Keratinocyte (primary cell): Measurements from ENCODE around the gene SCPEP1. TPM values are rescaled to one million over a fixed set of nuclear protein-coding genes. Genes with fewer than 3 reads are reported as not detected.
A peak's percentile ranks its signal among the peaks of the same experiment; 100 is the strongest.

Source experiments
- DNase-seq: peaks from one replicate; pipeline ENCODE4 v3.0.0-alpha.2; 2011; ENCODE audit warnings: low read depth, missing footprints, low spot score
- FAIRE-seq: peaks from 2 replicates; lab custom pipeline; 2011; peaks lifted over from hg19 to GRCh38; lab: Jason Lieb, UNC
- H2AFZ ChIP-seq: 2 replicates; pipeline ENCODE4 v1.6.0; 2012; ENCODE audit warnings: low read length, control low read depth, inconsistent platforms; ENCODE audit not compliant: control insufficient read depth
- H3K27ac ChIP-seq: 2 replicates; pipeline ENCODE4 v1.5.1; 2011; ENCODE audit warnings: low read length; ENCODE audit not compliant: control insufficient read depth, insufficient read depth
- H3K27me3 ChIP-seq: 3 replicates; pipeline ENCODE4 v1.6.0; 2011; ENCODE audit warnings: low read length; ENCODE audit not compliant: control insufficient read depth, insufficient read depth; ENCODE audit errors: extremely low read depth
- H3K36me3 ChIP-seq, 2 experiments: 2 replicates in 1 of 2; 3 replicates in 1 of 2; pipeline ENCODE4 v1.5.1; 2011; ENCODE audit warnings: low read length in 2 of 2, mild to moderate bottlenecking in 1 of 2; ENCODE audit not compliant: control insufficient read depth in 2 of 2, insufficient read depth in 2 of 2; ENCODE audit errors: extremely low read depth in 1 of 2
- H3K4me1 ChIP-seq: 3 replicates; pipeline ENCODE4 v1.5.1; 2011; ENCODE audit warnings: low read length; ENCODE audit not compliant: control insufficient read depth, insufficient read depth; ENCODE audit errors: extremely low read depth
- H3K4me2 ChIP-seq: 3 replicates; pipeline ENCODE4 v1.6.0; 2011; ENCODE audit warnings: low read depth, low read length; ENCODE audit not compliant: control insufficient read depth, insufficient read depth; ENCODE audit errors: extremely low read depth
- H3K4me3 ChIP-seq, 3 experiments: fragments of 200-600 bp in 1 of 3; sonication (generic) in 1 of 3; 2 replicates in 2 of 3; 3 replicates in 1 of 3; pipeline ENCODE4 v1.5.1; 2011 to 2016; ENCODE audit warnings: low read length in 3 of 3, mild to moderate bottlenecking in 3 of 3, control low read depth in 2 of 3, inconsistent platforms in 1 of 3, low read depth in 1 of 3, mixed read lengths in 1 of 3, mixed run types in 1 of 3, moderate library complexity in 1 of 3; ENCODE audit not compliant: control insufficient read depth in 2 of 3, insufficient read depth in 2 of 3; ENCODE audit errors: extremely low read depth in 1 of 3
- H3K79me2 ChIP-seq: 2 replicates; pipeline ENCODE4 v1.6.0; 2012; ENCODE audit warnings: low read length; ENCODE audit not compliant: control insufficient read depth, insufficient read depth
- H3K9ac ChIP-seq: 3 replicates; pipeline ENCODE4 v1.6.0; 2011; ENCODE audit warnings: low read length; ENCODE audit not compliant: control insufficient read depth, insufficient read depth; ENCODE audit errors: extremely low read depth
- H3K9me1 ChIP-seq: 3 replicates; pipeline ENCODE4 v1.6.0; 2011; ENCODE audit warnings: low read length; ENCODE audit not compliant: control insufficient read depth, insufficient read depth; ENCODE audit errors: extremely low read depth
- H3K9me3 ChIP-seq: 2 replicates; pipeline ENCODE4 v1.5.1; 2012; ENCODE audit warnings: low read depth, low read length; ENCODE audit not compliant: control insufficient read depth
- H4K20me1 ChIP-seq: 3 replicates; pipeline ENCODE4 v1.6.0; 2011; ENCODE audit warnings: low read length; ENCODE audit not compliant: control insufficient read depth, insufficient read depth; ENCODE audit errors: extremely low read depth
- CTCF ChIP-seq, 3 experiments: IDR thresholded peaks in 1 of 3; conservative IDR thresholded peaks in 1 of 3; optimal IDR thresholded peaks in 1 of 3; 2 replicates in 2 of 3; 3 replicates in 1 of 3; pipeline versions ENCODE3 to v1.5.1; 2011; ENCODE audit warnings: low read length in 3 of 3, mild to moderate bottlenecking in 3 of 3, moderate library complexity in 2 of 3, control low read depth in 1 of 3, inconsistent platforms in 1 of 3; ENCODE audit not compliant: insufficient read depth in 2 of 3; ENCODE audit errors: extremely low read depth in 1 of 3
- EZH2 ChIP-seq: IDR thresholded peaks from one replicate; pipeline ENCODE4 v1.6.1; 2012; ENCODE audit warnings: inconsistent platforms, mild to moderate bottlenecking, low read length, moderate library complexity
- dilution Hi-C: fragments of 300-500 bp; cut with MboI; formaldehyde crosslinking; loops from one replicate; pipeline ENCODE4 v1.7.0; 2020; ENCODE audit warnings: low sequenced_read_pairs; ENCODE audit not compliant: extremely low pct_ligation_motif_present
- polyA plus RNA-seq, 5 experiments: library from polyadenylated mRNA; depleted of rRNA in 3 of 5; stranded (reverse) in 3 of 5; stranded (forward) in 1 of 5; unstranded in 1 of 5; fragments of >200 nt; gene quantifications; 1 replicate in 1 of 5; 2 replicates in 3 of 5; 3 replicates in 1 of 5; pipeline versions ENCODE4 v1.2.1 to v1.2.3, GENCODE V29; 2011 to 2012; ENCODE audit warnings: missing spikeins in 2 of 5, low read depth in 1 of 5, low replicate concordance in 1 of 5

Gene SCPEP1
- polyA plus RNA-seq, 1 donor (not counting 4 experiments of a cell fraction or from before 2014, with no cell fraction given): 34.4 TPM

DNA sequence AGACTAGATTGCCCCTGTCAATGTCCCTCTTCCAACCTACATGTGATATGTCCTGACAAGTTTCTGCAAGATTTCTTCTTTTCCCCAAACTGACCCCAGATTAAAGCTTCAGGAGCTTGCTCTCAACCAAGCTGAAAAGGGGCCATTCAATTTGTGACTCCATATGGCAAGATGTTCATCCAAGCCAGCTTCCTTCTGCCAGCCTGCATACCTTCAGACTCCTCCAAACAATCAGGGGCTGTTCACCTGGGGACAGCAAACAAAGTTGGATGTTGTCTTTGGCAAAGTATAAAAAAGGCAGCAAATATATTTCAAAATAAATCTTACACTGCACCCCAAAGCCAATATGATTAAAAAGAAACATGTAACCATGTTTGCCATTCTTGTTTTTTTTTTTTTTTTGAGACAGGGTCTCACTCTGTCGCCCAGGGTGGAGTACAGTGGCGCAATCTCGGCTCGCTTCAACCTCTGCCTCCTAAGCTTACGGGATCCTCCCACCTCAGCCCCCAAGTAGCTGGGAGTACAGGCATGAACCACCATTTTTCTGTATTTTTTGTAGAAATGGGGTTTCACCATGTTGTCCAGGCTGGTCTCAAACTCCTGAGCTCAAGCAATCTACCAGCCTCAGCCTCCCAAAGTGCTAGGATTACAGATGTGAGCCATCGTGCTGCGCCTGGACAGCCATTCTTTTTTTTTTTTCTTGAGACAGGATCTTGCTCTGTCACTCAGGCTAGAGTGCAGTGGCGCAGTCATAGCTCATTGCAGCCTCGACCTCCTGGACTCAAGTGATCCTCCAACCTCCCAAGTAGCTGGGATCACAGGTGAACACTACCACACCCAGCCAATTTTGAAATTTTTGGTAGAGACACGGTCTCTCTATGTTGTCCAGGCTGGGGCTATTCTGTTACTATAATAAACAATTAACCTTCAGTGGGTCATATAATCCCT lies 57.1 kb downstream of the SCPEP1 start:
- no peaks in the 10 kb centered on the region for H3K79me2 ChIP-seq
- H3K36me3 ChIP-seq: no peaks in the 10 kb centered on the region
- H3K9ac ChIP-seq: no peak overlapping the region
- H2AFZ ChIP-seq: no peak overlapping the region
- dilution Hi-C loops: no loop called here
- no peak for FAIRE-seq
- H3K9me3 ChIP-seq: no peaks in the 10 kb centered on the region
- H3K27ac ChIP-seq: no peak overlapping the region
- H3K9me1 ChIP-seq: no peaks in the 10 kb centered on the region
- no peak for DNase-seq
- no peak overlapping the region for H3K4me3 ChIP-seq
- no peak for TF ChIP-seq CTCF (optimal IDR thresholded peaks at IDR 0.05 in 1 of 3, IDR thresholded peaks at IDR 0.05 in 1 of 3, conservative IDR thresholded peaks at IDR 0.05 in 1 of 3; ENCODE audit: extremely low read depth in 1 of 3, insufficient read depth in 2 of 3, low read length in 3 of 3)
- TF ChIP-seq EZH2: no peak
- no peaks in the 10 kb centered on the region for H4K20me1 ChIP-seq
- no peak overlapping the region for H3K4me2 ChIP-seq
- peaks cover 20% of the 10 kb centered on the region for H3K27me3 ChIP-seq
- peaks cover 8% of the 10 kb centered on the region for H3K4me1 ChIP-seq

DNA sequence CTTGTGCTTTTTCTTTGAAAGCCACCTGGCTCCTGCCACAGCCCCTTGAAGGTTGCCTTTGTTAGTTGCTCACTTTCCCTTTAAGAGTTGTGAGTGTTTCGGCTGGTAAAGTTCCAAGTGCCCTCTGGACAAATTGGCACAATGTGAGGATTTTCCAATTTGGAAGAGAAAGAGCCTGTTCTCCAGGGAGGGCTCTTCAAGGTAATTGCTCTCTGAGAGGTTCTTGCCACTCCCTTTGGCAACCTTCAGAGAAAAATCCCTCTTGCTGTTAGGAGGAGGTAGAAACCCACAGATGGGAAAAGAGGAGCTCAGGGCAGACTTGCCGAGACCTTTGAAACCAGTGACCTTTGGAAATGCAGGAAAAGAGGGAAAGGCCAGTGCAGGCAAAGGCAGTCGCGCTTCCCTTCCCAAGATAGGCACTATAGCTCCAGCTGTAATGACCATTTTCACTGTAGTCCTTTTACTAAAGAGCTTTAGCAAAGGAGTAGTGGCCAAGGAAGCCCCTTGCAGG lies 58.1 kb downstream of the SCPEP1 start:
- dilution Hi-C loops: no loop called here

More for the DNA sequence above, 58.1 kb downstream of the SCPEP1 start:
- Histone ChIP-seq H3K4me3 (no peak overlapping the region), H3K36me3 (no peaks in the 10 kb centered on the region), H3K27me3 (peaks cover 20% of the 10 kb centered on the region), H3K9me1 (no peaks in the 10 kb centered on the region), H3K4me2 (peak overlapping the region; percentile 35), H2AFZ (peak overlapping the region; percentile 38), H3K27ac (no peak overlapping the region), H4K20me1 (no peaks in the 10 kb centered on the region), H3K4me1 (peaks cover 8% of the 10 kb centered on the region), H3K79me2 (no peaks in the 10 kb centered on the region), H3K9me3 (no peaks in the 10 kb centered on the region), H3K9ac (no peak overlapping the region)
- no peak for TF ChIP-seq EZH2
- no peak for TF ChIP-seq CTCF (optimal IDR thresholded peaks at IDR 0.05 in 1 of 3, IDR thresholded peaks at IDR 0.05 in 1 of 3, conservative IDR thresholded peaks at IDR 0.05 in 1 of 3; ENCODE audit: extremely low read depth in 1 of 3, insufficient read depth in 2 of 3, low read length in 3 of 3)
- DNase-seq (no peak), FAIRE-seq (no peak)
